ENCODE data around the gene SDR9C7. TPM values are rescaled to one million over a fixed set of nuclear protein-coding genes. Genes with fewer than 3 reads are reported as not detected.

Gene SDR9C7
- total RNA-seq, 1 donor from 2014 or later = not detected

Other genes with a start within 250 kb of the SDR9C7 start
- gene PTGES3, start 246.1 kb downstream of the SDR9C7 start, total RNA-seq = 206 and 226 TPM in 2 replicates
- 632 and 680 TPM in 2 replicates for gene NACA, start 209.1 kb downstream of the SDR9C7 start, total RNA-seq
- 2.1 and 2.6 TPM in 2 replicates for gene PRIM1, start 182.1 kb downstream of the SDR9C7 start, total RNA-seq
- 1.9 and 5.1 TPM in 2 replicates for gene HSD17B6, start 171.1 kb downstream of the SDR9C7 start, total RNA-seq
- gene RDH16, start 23.2 kb upstream of the SDR9C7 start, total RNA-seq = 0.31 and 0.32 TPM in 2 replicates
- gene ZBTB39, start 72.1 kb upstream of the SDR9C7 start, total RNA-seq = 8.4 and 9.8 TPM in 2 replicates
- 1.3 and 2.5 TPM in 2 replicates for gene TAC3, start 82.1 kb upstream of the SDR9C7 start, total RNA-seq
- 0.34 TPM in 1 of 2 replicates, not detected in the other for gene MYO1A, start 115.7 kb upstream of the SDR9C7 start, total RNA-seq
- gene NEMP1, start 144.4 kb upstream of the SDR9C7 start, total RNA-seq = 9.4 and 10.6 TPM in 2 replicates
- 36.6 and 37.8 TPM in 2 replicates for gene NAB2, start 154.7 kb upstream of the SDR9C7 start, total RNA-seq
- gene STAT6, start 177.0 kb upstream of the SDR9C7 start, total RNA-seq = 33.8 and 36.2 TPM in 2 replicates
- 369 and 397 TPM in 2 replicates for gene LRP1, start 194.1 kb upstream of the SDR9C7 start, total RNA-seq
- not detected in 2 replicates for gene LRP1-AS, start 213.2 kb upstream of the SDR9C7 start, total RNA-seq

Data from astrocyte (in vitro differentiated cells and primary cell).